A549 treated with GW870086 at 1 μM for 4 hours (cell line): ENCODE data around the gene DACH2. TPM values are rescaled to one million over a fixed set of nuclear protein-coding genes. Genes with fewer than 3 reads are reported as not detected.

ENCODE experiments used
- total RNA-seq: library from RNA; stranded (reverse); fragments of 200-300 nt; extraction: Qiagen RNA extraction; gene quantifications from 5 replicates; pipeline ENCODE4 v1.2.3, GENCODE V29; 2022; ENCODE audit warnings: low read depth

The DACH2 gene
- not detected in 5 replicates for total RNA-seq

DNA sequence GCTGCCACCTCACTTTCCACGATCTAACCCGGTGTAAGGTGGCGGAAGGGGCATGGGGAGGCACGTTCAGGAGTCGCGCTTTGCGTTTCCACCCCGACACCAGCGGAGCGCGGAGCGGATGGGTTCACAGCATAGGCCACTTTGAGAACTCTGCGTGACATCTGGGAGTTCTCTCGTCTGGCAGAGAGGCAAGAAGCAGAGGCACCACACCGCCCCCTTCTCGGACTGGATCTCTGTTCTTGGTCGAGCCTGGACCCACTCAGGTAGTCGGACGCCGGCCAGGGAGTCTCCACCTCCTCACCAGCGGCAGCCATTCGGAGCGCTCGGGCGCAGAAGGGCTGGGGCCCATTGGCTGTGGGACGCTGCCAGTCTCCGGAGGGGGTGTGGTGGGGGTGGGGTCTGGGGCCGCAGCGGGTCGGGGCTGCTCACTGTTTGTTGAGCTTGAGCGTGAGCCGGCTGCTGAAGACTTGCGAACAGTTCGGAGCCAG is at the start of gene DACH2:
DACH2 (plus strand) TSS at position 428 of the 488 bp plus-strand sequence.

Other genes starting within 250 kb of the DACH2 start
- gene CHM, start 100.9 kb upstream of the DACH2 start, total RNA-seq = 7.9 to 11.0 TPM (median 9.2 TPM) in 5 replicates